Natural killer cell (primary cell): Measurements from ENCODE around the gene LYSMD1. TPM values are rescaled to one million over a fixed set of nuclear protein-coding genes. Genes with fewer than 3 reads are reported as not detected.
"Not testable (repeated sequence)": the region's sequence is repeated elsewhere in the genome, so short reads cannot be mapped to it uniquely, and the experiment has no call there.

Experiments
- ATAC-seq, 3 donors: fragments of 150-1000 bp in 2 of 3; fragments of 200-7000 bp in 1 of 3; cut with Tn5 transposase; 1 replicate in 1 of 3; 2 replicates in 2 of 3; pipeline ENCODE4 v1.10.0; 2021; ENCODE audit warnings: mild to moderate bottlenecking in 2 of 3, moderate library complexity in 2 of 3
- DNase-seq, 2 donors: peaks; one replicate each; pipeline versions ENCODE4 v3.0.0 to v3.0.0-alpha.2; 2013 to 2021; ENCODE audit warnings: mixed read lengths in 1 of 2
- H3K27ac ChIP-seq: one replicate; pipeline ENCODE4 v1.5.1; 2013; ENCODE audit warnings: mild to moderate bottlenecking, low read length
- H3K27me3 ChIP-seq: one replicate; pipeline ENCODE4 v1.6.1; 2013; ENCODE audit warnings: low read length; ENCODE audit not compliant: control insufficient read depth, insufficient read depth
- H3K36me3 ChIP-seq: one replicate; pipeline ENCODE4 v1.6.1; 2013; ENCODE audit warnings: low read length; ENCODE audit not compliant: control insufficient read depth, insufficient read depth
- H3K4me1 ChIP-seq: one replicate; pipeline ENCODE4 v1.6.1; 2013; ENCODE audit warnings: low read length; ENCODE audit not compliant: control insufficient read depth, insufficient read depth
- H3K4me3 ChIP-seq: one replicate; pipeline ENCODE4 v1.5.1; 2013; ENCODE audit warnings: low read length
- H3K9me3 ChIP-seq: one replicate; pipeline ENCODE4 v1.6.1; 2013; ENCODE audit warnings: low read length; ENCODE audit not compliant: control insufficient read depth, insufficient read depth
- H3K27ac Mint-ChIP-seq, 2 donors: one replicate each; pipeline ENCODE4 v1.8.0; 2022; ENCODE audit warnings: mild to moderate bottlenecking in 2 of 2, mixed read lengths in 2 of 2, moderate library complexity in 1 of 2
- H3K27me3 Mint-ChIP-seq, 2 donors: one replicate each; pipeline ENCODE4 v1.8.0; 2022; ENCODE audit warnings: low read depth in 2 of 2, mixed read lengths in 2 of 2
- H3K36me3 Mint-ChIP-seq: one replicate; pipeline ENCODE4 v1.8.0; 2022; ENCODE audit warnings: mixed read lengths
- H3K4me1 Mint-ChIP-seq, 2 donors: one replicate each; pipeline ENCODE4 v1.8.0; 2022; ENCODE audit warnings: mixed read lengths in 2 of 2
- H3K4me3 Mint-ChIP-seq: one replicate; pipeline ENCODE4 v1.8.0; 2022; ENCODE audit warnings: mild to moderate bottlenecking, moderate library complexity, mixed read lengths
- H3K9me3 Mint-ChIP-seq, 2 donors: one replicate each; pipeline ENCODE4 v1.8.0; 2022; ENCODE audit warnings: mixed read lengths in 2 of 2
- WGBS: methylation state at CpG from one replicate; pipeline ENCODE4 v1.1.7; 2013; ENCODE audit warnings: missing lambda C conversion rate; ENCODE audit not compliant: insufficient coverage; 5-methylcytosine and 5-hydroxymethylcytosine counted together
- intact Hi-C: fragments of 100-400 bp; cut with micrococcal nuclease; formaldehyde crosslinking; loops from one replicate; pipeline ENCODE4 v1.14.2; 2022
- total RNA-seq, 4 donors: library from RNA; stranded (reverse); fragments of 120-200 nt in 1 of 4; gene quantifications; one replicate each; pipeline versions ENCODE4 v1.2.3 to v1.2.4, GENCODE V29; 2013 to 2022
- TF ChIP-seq, protein P1 (sequence below): fragments of 200-600 bp; IDR thresholded peaks from one replicate; pipeline ENCODE4 v1.8.0; 2022; ENCODE audit warnings: antibody characterized with exemption

Gene LYSMD1
- total RNA-seq, 3 donors from 2014 or later (not counting 1 experiment from before 2014, with no cell fraction given) = 1.0 to 1.7 (median 1.2) TPM

DNA sequence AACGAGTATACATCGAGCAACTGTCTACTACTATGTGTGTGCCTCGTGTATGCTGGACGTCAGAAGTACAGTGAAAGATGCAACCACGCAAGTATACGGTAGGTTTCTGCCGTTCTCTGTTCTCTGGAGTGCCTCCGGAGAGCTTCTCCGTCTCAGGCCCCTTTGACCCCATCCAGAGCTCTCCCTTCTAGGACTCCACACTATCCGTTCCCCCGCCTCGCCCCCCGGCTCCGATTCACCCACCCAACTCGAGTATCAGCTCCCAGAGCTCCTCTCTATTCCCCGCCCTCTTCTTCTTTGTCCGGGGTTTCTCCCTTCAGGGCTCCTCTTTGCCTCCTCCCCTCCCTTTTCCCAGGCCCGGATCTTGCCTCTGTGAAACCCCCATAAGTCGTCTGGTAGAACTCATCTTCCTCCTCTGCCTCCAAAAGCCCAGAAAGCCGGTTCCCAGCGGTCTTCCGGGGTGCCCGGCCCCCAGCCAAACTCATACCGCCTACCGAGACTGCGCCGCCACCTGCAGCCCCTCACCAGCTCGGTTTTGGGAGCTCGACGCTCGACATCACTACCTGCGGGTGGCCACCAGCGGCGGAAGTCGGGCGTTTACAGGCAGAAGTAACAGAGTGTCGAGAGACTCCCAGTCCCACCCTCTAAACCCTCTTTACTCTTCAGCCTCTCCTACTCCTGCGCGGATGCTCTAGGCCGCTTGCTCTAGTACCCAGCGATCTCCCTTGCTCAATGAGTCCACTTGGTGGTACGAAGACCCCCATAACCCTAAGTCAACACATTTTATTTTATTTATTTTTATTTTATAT is 24.1 kb upstream of the LYSMD1 start, which contains the start of gene VPS72:
Gene VPS72, minus strand, starts transcription at position 561 of the 809 bp plus-strand sequence. Its CDS starts 76 bp downstream, at position 485.
- Histone ChIP-seq H3K9me3 (no peaks in the 10 kb centered on the region), H3K4me1 (peaks cover 19% of the 10 kb centered on the region), H3K27me3 (no peaks in the 10 kb centered on the region), H3K27ac (peak within 1 kb of the TSS; percentile 85), H3K36me3 (peaks cover 8% of the 10 kb centered on the region), H3K4me3 (peak within 1 kb of the TSS; percentile 89)
- TF ChIP-seq, protein P1, sequence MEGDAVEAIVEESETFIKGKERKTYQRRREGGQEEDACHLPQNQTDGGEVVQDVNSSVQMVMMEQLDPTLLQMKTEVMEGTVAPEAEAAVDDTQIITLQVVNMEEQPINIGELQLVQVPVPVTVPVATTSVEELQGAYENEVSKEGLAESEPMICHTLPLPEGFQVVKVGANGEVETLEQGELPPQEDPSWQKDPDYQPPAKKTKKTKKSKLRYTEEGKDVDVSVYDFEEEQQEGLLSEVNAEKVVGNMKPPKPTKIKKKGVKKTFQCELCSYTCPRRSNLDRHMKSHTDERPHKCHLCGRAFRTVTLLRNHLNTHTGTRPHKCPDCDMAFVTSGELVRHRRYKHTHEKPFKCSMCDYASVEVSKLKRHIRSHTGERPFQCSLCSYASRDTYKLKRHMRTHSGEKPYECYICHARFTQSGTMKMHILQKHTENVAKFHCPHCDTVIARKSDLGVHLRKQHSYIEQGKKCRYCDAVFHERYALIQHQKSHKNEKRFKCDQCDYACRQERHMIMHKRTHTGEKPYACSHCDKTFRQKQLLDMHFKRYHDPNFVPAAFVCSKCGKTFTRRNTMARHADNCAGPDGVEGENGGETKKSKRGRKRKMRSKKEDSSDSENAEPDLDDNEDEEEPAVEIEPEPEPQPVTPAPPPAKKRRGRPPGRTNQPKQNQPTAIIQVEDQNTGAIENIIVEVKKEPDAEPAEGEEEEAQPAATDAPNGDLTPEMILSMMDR = no peak
- H3K27ac Mint-ChIP-seq = peak within 1 kb of the TSS; percentile 97 to 98
- H3K4me3 Mint-ChIP-seq = peak within 1 kb of the TSS; percentile 100
- no peaks in the 10 kb centered on the region for H3K36me3 Mint-ChIP-seq
- intact Hi-C loops = loop anchor here (1.0 to 2.0 kb wide), 3 partner anchors 8 to 157 kb away; partner anchors contain the start of genes PIP5K1A, RFX5 and SCNM1
- peaks cover 6 to 7% of the 10 kb centered on the region in 2 donors for H3K27me3 Mint-ChIP-seq
- no peaks in the 10 kb centered on the region for H3K9me3 Mint-ChIP-seq
- ATAC-seq (peak; percentile 95 to 98 (median 96)), DNase-seq (peak; percentile 73 to 93)
- under 1% methylated on average over 41 of the region's 42 CpGs for WGBS
- H3K4me1 Mint-ChIP-seq = peaks cover 33 to 40% of the 10 kb centered on the region in 2 donors

DNA sequence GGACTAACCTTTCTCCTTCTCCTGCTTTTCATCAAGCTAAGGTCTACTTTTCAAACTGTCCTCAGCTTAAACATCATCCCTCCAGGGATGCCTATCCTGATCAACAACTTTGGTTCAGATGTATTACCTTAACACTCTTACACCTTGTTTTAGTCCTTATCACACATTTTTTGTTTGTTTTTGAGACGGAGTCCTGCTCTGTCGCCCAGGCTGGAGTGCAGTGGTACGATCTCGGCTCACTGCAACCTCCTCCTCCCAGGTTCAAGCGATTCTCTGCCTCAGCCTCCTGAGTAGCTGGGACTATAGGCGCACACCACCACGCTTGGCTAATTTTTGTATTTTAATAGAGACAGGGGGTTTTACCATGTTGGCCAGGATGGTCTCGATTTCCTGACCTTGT is 23.0 kb upstream of the LYSMD1 start:
- H3K27ac ChIP-seq, H3K27me3 Mint-ChIP-seq, H3K4me3 ChIP-seq, H3K9me3 Mint-ChIP-seq, intact Hi-C loops, ATAC-seq, H3K9me3 ChIP-seq, DNase-seq, H3K27me3 ChIP-seq, H3K36me3 Mint-ChIP-seq: not testable (repeated sequence)
- peaks cover 19% of the 10 kb centered on the region for H3K4me1 ChIP-seq
- peaks cover 19% of the 10 kb centered on the region for H3K36me3 ChIP-seq
- 79% methylated on average over 7 of the region's 8 CpGs for WGBS
- H3K4me3 Mint-ChIP-seq = peak overlapping the region; percentile 100
- peaks cover 33 to 40% of the 10 kb centered on the region in 2 donors for H3K4me1 Mint-ChIP-seq
- peak overlapping the region; percentile 97 to 98 for H3K27ac Mint-ChIP-seq

DNA sequence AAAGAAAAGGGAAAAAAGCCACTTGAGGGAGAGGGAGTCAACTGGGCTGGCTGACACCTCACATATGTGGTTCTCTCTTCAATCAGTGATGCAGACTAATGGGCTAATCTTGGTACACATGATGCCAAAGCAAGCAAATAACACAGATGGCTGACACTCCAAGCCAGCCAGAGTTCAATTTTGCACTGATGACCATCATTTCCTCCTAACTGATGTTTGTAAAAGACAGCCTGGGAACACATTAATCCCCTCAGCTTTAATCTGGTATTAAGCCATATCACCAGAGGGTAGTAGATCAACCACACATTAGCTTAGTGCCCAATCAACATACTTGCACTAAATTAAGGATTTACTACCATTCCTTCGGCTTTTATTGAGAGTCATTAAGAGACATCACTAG is 21.5 kb upstream of the LYSMD1 start:
- H3K4me3 Mint-ChIP-seq = no peak overlapping the region

DNA sequence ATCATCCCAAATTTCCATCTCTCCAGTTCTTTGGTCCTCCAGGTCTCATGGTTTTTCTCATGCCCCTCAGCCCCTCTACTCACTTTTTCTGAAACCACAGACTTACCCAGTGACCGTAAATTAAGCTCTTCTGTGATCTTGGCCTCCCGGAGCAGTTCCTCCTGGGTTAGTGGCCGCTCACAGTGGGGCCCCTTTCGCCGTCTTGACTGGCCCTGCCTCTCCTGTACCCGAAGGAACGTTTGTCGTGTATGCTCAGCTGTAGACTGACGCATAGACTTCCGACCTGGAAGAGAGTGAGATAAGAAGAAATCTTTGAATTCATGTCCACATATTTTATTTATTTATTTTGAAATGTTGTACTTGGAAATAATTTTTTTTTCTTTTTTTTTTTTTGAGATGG is 18.5 kb upstream of the LYSMD1 start:
- Histone ChIP-seq H3K27me3 (no peaks in the 10 kb centered on the region), H3K9me3 (no peaks in the 10 kb centered on the region), H3K4me3 (no peak overlapping the region), H3K27ac (no peak overlapping the region), H3K4me1 (peaks cover 9% of the 10 kb centered on the region), H3K36me3 (peaks cover 44% of the 10 kb centered on the region)
- WGBS = over 99% methylated on average over 8 of the region's 10 CpGs
- TF ChIP-seq, protein P1 = no peak
- Mint-ChIP-seq H3K27ac (no peak overlapping the region), H3K4me1 (peaks cover 21 to 24% of the 10 kb centered on the region in 2 donors), H3K27me3 (no peaks in the 10 kb centered on the region), H3K36me3 (peaks cover 18% of the 10 kb centered on the region), H3K9me3 (no peaks in the 10 kb centered on the region), H3K4me3 (no peak overlapping the region)
- no peak for DNase-seq
- no peak for ATAC-seq
- intact Hi-C loops = no loop called here

More for the DNA sequence above, 21.5 kb upstream of the LYSMD1 start:
- Mint-ChIP-seq H3K27me3 (peaks cover 0 to 3% of the 10 kb centered on the region in 2 donors), H3K4me1 (peaks cover 33 to 40% of the 10 kb centered on the region in 2 donors), H3K36me3 (peaks cover 17% of the 10 kb centered on the region), H3K9me3 (no peaks in the 10 kb centered on the region), H3K27ac (no peak overlapping the region)
- H3K27me3 ChIP-seq = no peaks in the 10 kb centered on the region
- no peaks in the 10 kb centered on the region for H3K9me3 ChIP-seq
- WGBS = no CpG with 5 or more reads among the region's 1 CpG
- intact Hi-C loops = no loop called here
- no peak overlapping the region for H3K4me3 ChIP-seq
- H3K4me1 ChIP-seq = peaks cover 19% of the 10 kb centered on the region
- TF ChIP-seq, protein P1 = no peak
- no peak overlapping the region for H3K27ac ChIP-seq
- DNase-seq = no peak
- ATAC-seq = no peak
- H3K36me3 ChIP-seq = peaks cover 31% of the 10 kb centered on the region
